GM12878 (cell line): ENCODE results near the gene ZDHHC11B. TPM values are rescaled to one million over a fixed set of nuclear protein-coding genes. Genes with fewer than 3 reads are reported as not detected.

Experiments used
- ATAC-seq: fragments of 200-7000 bp; cut with Tn5 transposase; 3 replicates; pipeline ENCODE4 v1.9.1; 2020; ENCODE audit warnings: mild to moderate bottlenecking, moderate library complexity
- BruUV-seq: library from RNA; stranded (reverse); fragments of 400-500 nt; replicated peaks from 2 replicates; lab custom pipeline; 2021; lab: Mats Ljungman, UMichigan
- CTCF ChIA-PET: fragments of 300-600 bp; sonication (Branson Sonifier 250); formaldehyde crosslinking; extraction: SDS; loops from one replicate; lab custom pipeline; 2021; ENCODE audit warnings: inconsistent platforms; lab: Yijun Ruan, JAX
- POLR2A ChIA-PET: fragments of 350-600 bp; formaldehyde crosslinking; extraction: SDS; loops from one replicate; lab custom pipeline; 2021; ENCODE audit warnings: inconsistent platforms; lab: Charles Lee
- RAD21 ChIA-PET: fragments of 300-600 bp; sonication (Branson Sonifier 250); formaldehyde crosslinking; loops from one replicate; lab custom pipeline; 2023; ENCODE audit warnings: antibody characterized with exemption; ENCODE audit not compliant: unreplicated experiment; lab: Charles Lee
- SMC1A ChIA-PET: fragments of 300-600 bp; sonication (Branson Sonifier 250); formaldehyde crosslinking; loops from one replicate; lab custom pipeline; 2023; ENCODE audit not compliant: unreplicated experiment, uncharacterized antibody; lab: Charles Lee
- DNase-seq: peaks from one replicate; pipeline ENCODE4 v3.0.0-alpha.2; 2011; ENCODE audit warnings: low read depth, low spot score
- FAIRE-seq: peaks from 3 replicates; lab custom pipeline; 2011; peaks lifted over from hg19 to GRCh38; lab: Jason Lieb, UNC
- H2AFZ ChIP-seq: 2 replicates; pipeline ENCODE4 v1.6.0; 2011; ENCODE audit warnings: low read depth, low read length, control low read depth; ENCODE audit not compliant: control insufficient read depth
- H3K27ac ChIP-seq: 2 replicates; pipeline ENCODE4 v1.5.1; 2011; ENCODE audit warnings: control low read depth; ENCODE audit not compliant: control insufficient read depth, insufficient read depth
- H3K27me3 ChIP-seq, 2 experiments: replicated peaks in 1 of 2; 2 replicates each; pipeline versions ENCODE4 v1.6.0 to v1.6.1; 2011; ENCODE audit warnings: low read length in 1 of 2; ENCODE audit not compliant: control insufficient read depth in 2 of 2, insufficient read depth in 2 of 2
- H3K36me3 ChIP-seq, 2 experiments: 2 replicates each; pipeline ENCODE4 v1.5.1; 2011; ENCODE audit warnings: low read length in 1 of 2; ENCODE audit not compliant: control insufficient read depth in 2 of 2, insufficient read depth in 2 of 2
- H3K4me1 ChIP-seq: 2 replicates; pipeline ENCODE4 v1.6.1; 2011; ENCODE audit warnings: mild to moderate bottlenecking, low read length, moderate library complexity, mixed read lengths; ENCODE audit not compliant: control insufficient read depth, insufficient read depth
- H3K4me2 ChIP-seq: 2 replicates; pipeline ENCODE4 v1.6.0; 2011; ENCODE audit warnings: control low read depth; ENCODE audit not compliant: control insufficient read depth, insufficient read depth
- H3K4me3 ChIP-seq: fragments of 200-600 bp; sonication (generic); 2 replicates; pipeline ENCODE4 v1.5.1; 2016
- H3K79me2 ChIP-seq: 2 replicates; pipeline ENCODE4 v1.6.0; 2011; ENCODE audit warnings: low read length; ENCODE audit not compliant: control insufficient read depth, insufficient read depth
- H3K9ac ChIP-seq: 2 replicates; pipeline ENCODE4 v1.8.0; 2011; ENCODE audit warnings: low read length, control low read depth, mixed read lengths; ENCODE audit not compliant: control insufficient read depth, insufficient read depth
- H3K9me3 ChIP-seq: replicated peaks from 3 replicates; pipeline ENCODE4 v1.5.1; 2011; ENCODE audit warnings: mild to moderate bottlenecking, low read length; ENCODE audit not compliant: control insufficient read depth, insufficient read depth
- H4K20me1 ChIP-seq: 2 replicates; pipeline ENCODE4 v1.6.0; 2011; ENCODE audit not compliant: control insufficient read depth, insufficient read depth
- ATF7 ChIP-seq: fragments of 450-650 bp; IDR thresholded peaks from 2 replicates; pipeline ENCODE4 v1.6.1; 2016; ENCODE audit warnings: low read depth, mild to moderate bottlenecking
- CBX3 ChIP-seq: fragments of 200-600 bp; sonication (generic); IDR thresholded peaks from 2 replicates; pipeline ENCODE4 v1.6.1; 2016; ENCODE audit warnings: low read depth, borderline replicate concordance
- FOS ChIP-seq: IDR thresholded peaks from 3 replicates; pipeline ENCODE4 v1.6.1; 2011; ENCODE audit warnings: borderline replicate concordance; ENCODE audit not compliant: insufficient read length; ENCODE audit errors: extremely low read depth
- HCFC1 ChIP-seq: fragments of 150-350 bp; IDR thresholded peaks from 2 replicates; pipeline ENCODE4 v1.6.1; 2014; ENCODE audit warnings: low read length
- HDAC2 ChIP-seq: fragments of 200-600 bp; sonication (generic); IDR thresholded peaks from 2 replicates; pipeline ENCODE4 v1.6.1; 2017
- NR2F1 ChIP-seq: fragments of 450-650 bp; conservative IDR thresholded peaks from 2 replicates; pipeline ENCODE4 v1.6.1; 2017; ENCODE audit warnings: mild to moderate bottlenecking
- POLR2AphosphoS2 ChIP-seq: IDR thresholded peaks from 2 replicates; pipeline ENCODE4 v1.6.1; 2011; ENCODE audit warnings: low read depth, mild to moderate bottlenecking, low read length, improper control_type of control experiment, moderate library complexity
- RELA ChIP-seq: fragments of 450-650 bp; IDR thresholded peaks from 2 replicates; pipeline ENCODE4 v1.8.0; 2014; ENCODE audit warnings: borderline replicate concordance; ENCODE audit not compliant: partially characterized antibody
- RFX5 ChIP-seq: IDR thresholded peaks from 2 replicates; pipeline ENCODE4 v1.6.1; 2011; ENCODE audit warnings: low read depth, low read length, improper control_type of control experiment
- STAT3 ChIP-seq: IDR thresholded peaks from 2 replicates; pipeline ENCODE4 v1.6.1; 2011; ENCODE audit warnings: low read depth, low read length, improper control_type of control experiment
- TCF7 ChIP-seq: IDR thresholded peaks from 2 replicates; pipeline ENCODE4 v1.6.1; 2014; ENCODE audit warnings: antibody characterized with exemption, borderline replicate concordance
- ZZZ3 ChIP-seq: IDR thresholded peaks from 2 replicates; pipeline ENCODE4 v1.6.1; 2011; ENCODE audit warnings: low read depth; ENCODE audit not compliant: control insufficient read depth, insufficient read length
- WGBS: methylation state at CpG from one replicate; pipeline ENCODE4 v1.1.6; 2016; ENCODE audit warnings: low lambda C conversion rate; ENCODE audit not compliant: insufficient replicate concordance, insufficient coverage; ENCODE audit errors: missing lambda C conversion rate; 5-methylcytosine and 5-hydroxymethylcytosine counted together
- in situ Hi-C: fragments of 300-500 bp; cut with MboI; formaldehyde crosslinking; loops from 9 replicates; pipeline ENCODE4 v1.14.3; 2018; ENCODE audit warnings: mixed read lengths
- intact Hi-C: fragments of 100-400 bp; cut with micrococcal nuclease; formaldehyde crosslinking; loops from one replicate; pipeline ENCODE4 v1.14.2; 2022; ENCODE audit not compliant: unreplicated experiment
- polyA plus RNA-seq, 11 experiments: library from polyadenylated mRNA; depleted of rRNA in 4 of 11; unstranded in 6 of 11; stranded (reverse) in 5 of 11; fragments of >200 nt; fragmentation: Nextera tagmentation in 4 of 11; fragmentation: Illumina TruSeq in 1 of 11; extraction: Ambion mirVana in 4 of 11; extraction: Trizol in 1 of 11; gene quantifications; 1 replicate in 1 of 11; 2 replicates in 10 of 11; pipeline versions ENCODE4 v1.2.1 to v1.2.3, GENCODE V29; 2011 to 2016; ENCODE audit warnings: inconsistent platforms in 2 of 11, missing spikeins in 2 of 11, low read depth in 1 of 11
- total RNA-seq, 4 experiments: library from RNA; depleted of rRNA in 3 of 4; stranded (reverse); fragments of >200 nt in 3 of 4; fragmentation: Illumina TruSeq in 1 of 4; extraction: Trizol in 1 of 4; gene quantifications; 2 replicates each; pipeline versions ENCODE4 v1.2.1 to v1.2.3, GENCODE V29; 2013 to 2021
- TF ChIP-seq, protein P1 (sequence below): fragments of 450-650 bp; IDR thresholded peaks from 2 replicates; pipeline ENCODE4 v1.6.1; 2018; ENCODE audit warnings: borderline replicate concordance, mild to moderate bottlenecking; ENCODE audit not compliant: partially characterized antibody
- TF ChIP-seq, protein P2 (sequence below): fragments of 450-650 bp; IDR thresholded peaks from 2 replicates; pipeline ENCODE4 v1.6.1; 2018; ENCODE audit warnings: mild to moderate bottlenecking, low read depth, moderate library complexity; ENCODE audit not compliant: partially characterized antibody
- TF ChIP-seq, protein P3 (sequence below): IDR thresholded peaks from 2 replicates; pipeline ENCODE4 v1.6.1; 2011; ENCODE audit warnings: mild to moderate bottlenecking, low read depth, low read length, moderate library complexity; ENCODE audit not compliant: insufficient replicate concordance

The ZDHHC11B gene
- total and polyA plus RNA-seq, 10 of the 15 experiments (the other 5 are each of a cell fraction or from before 2014, with no cell fraction given) = 0.01 to 0.10 (median 0.09) TPM; not detected in 7

DNA sequence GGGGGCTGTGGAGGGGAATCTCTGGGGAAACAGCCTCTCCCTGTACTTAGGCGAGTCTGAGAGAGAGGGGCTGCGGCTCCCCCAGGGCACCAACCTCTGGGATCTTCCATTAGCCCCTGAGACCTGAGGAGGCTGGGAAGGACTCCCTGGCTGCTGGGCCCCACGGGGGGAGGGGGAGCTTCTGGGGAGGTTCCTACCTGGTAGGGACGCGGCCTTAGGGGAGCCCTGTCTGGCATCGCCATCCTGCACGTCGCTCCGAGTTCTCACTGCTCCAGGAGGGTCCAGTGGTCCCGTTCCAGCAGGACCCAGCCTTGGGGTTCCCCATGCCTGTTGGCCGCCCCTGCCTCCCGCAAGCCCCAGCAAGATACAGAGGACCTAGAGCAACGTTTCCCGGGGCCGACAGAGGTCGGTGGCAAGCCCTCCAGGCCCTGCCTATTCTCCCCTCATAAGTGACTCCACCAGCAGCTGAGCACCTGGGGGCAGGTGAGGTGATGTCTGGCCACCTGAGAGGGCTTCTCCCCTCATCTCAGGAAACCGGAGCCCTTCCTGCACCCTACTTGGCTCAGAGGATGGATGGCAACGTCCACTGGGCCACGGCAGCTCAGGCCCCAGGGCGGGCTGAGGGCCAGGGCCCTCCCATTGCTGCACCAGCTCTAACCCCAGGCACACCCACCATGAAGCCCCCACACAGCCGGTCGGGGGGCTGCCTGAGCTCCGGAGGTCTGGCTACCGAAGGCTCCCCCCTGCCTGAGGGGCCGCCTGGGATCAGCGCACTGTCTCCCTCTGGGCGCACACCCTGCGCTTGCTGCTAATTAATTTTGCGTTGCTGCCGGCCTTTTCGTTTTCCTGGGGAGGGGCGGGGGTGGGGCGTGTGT lies 113.9 kb downstream of the ZDHHC11B start (continued):
- TF ChIP-seq NR2F1 (no peak), HDAC2 (no peak), POLR2AphosphoS2 (no peak), FOS (no peak), RELA (no peak)
- TF ChIP-seq, protein P1, sequence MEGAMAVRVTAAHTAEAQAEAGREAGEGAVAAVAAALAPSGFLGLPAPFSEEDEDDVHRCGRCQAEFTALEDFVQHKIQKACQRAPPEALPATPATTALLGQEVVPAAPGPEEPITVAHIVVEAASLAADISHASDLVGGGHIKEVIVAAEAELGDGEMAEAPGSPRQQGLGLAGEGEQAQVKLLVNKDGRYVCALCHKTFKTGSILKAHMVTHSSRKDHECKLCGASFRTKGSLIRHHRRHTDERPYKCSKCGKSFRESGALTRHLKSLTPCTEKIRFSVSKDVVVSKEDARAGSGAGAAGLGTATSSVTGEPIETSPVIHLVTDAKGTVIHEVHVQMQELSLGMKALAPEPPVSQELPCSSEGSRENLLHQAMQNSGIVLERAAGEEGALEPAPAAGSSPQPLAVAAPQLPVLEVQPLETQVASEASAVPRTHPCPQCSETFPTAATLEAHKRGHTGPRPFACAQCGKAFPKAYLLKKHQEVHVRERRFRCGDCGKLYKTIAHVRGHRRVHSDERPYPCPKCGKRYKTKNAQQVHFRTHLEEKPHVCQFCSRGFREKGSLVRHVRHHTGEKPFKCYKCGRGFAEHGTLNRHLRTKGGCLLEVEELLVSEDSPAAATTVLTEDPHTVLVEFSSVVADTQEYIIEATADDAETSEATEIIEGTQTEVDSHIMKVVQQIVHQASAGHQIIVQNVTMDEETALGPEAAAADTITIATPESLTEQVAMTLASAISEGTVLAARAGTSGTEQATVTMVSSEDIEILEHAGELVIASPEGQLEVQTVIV = no peak

DNA sequence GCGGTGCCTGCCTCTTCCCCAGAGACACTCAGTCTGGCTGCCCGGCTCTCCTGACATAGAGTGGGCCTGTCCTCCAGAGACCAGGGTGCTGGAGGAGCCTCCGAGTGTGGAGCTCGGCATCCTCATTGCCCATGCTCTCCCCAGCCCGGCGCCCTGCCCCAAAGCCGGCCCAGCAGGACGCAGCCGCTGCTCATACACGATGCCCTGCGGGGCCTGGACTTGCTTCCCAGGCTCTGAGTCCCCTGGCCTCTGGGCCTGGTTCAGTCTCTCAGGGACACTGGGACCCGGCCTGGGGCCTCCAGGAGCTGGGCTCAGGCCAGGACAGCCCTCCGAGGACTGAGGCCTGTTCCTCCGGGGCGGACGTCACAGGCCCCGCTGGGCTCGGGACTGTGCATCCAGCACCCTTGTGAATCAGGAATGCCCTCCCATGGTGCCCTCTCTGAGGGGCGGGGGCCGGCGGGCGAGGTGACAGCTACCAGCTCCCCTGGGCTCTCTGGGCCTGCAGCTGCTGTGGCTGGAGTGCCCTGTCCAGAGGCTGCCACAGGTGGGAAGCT lies 114.6 kb downstream of the ZDHHC11B start:
- H4K20me1 ChIP-seq = no peaks in the 10 kb centered on the region
- intact Hi-C loops = loop anchor here (2.0 kb wide), 1 partner anchor 233 kb away; no protein-coding TSS in a partner anchor
- H3K9ac ChIP-seq = no peak overlapping the region
- BruUV-seq = no TSS peak
- SMC1A ChIA-PET = no interaction called here
- no peak for ATAC-seq
- H3K79me2 ChIP-seq = no peaks in the 10 kb centered on the region
- H3K27me3 ChIP-seq = no peaks in the 10 kb centered on the region
- H3K27ac ChIP-seq = no peak overlapping the region
- RAD21 ChIA-PET = interaction anchor here (1.4 kb wide), 1 partner anchor 231 kb away, joined by 3 read pairs; no protein-coding TSS in a partner anchor
- CTCF ChIA-PET = interaction anchor here (1.2 to 1.7 kb wide), 2 partner anchors 231 to 235 kb away, joined by 3 to 6 read pairs; no protein-coding TSS in a partner anchor
- H3K4me3 ChIP-seq = no peak overlapping the region
- no peak overlapping the region for H3K4me2 ChIP-seq
- FAIRE-seq = no peak
- H3K36me3 ChIP-seq = peaks cover 0 to 3% of the 10 kb centered on the region in 2 experiments; a peak in 2 of 4 replicates
- no peak overlapping the region for H2AFZ ChIP-seq
- POLR2A ChIA-PET = no interaction called here
- DNase-seq = no peak
- no peaks in the 10 kb centered on the region for H3K9me3 ChIP-seq
- WGBS = 73% methylated on average over 13 of the region's 22 CpGs
- in situ Hi-C loops = loop anchor here (5.0 kb wide), 1 partner anchor 232 kb away; no protein-coding TSS in a partner anchor
- H3K4me1 ChIP-seq = no peaks in the 10 kb centered on the region
- TF ChIP-seq, protein P2, sequence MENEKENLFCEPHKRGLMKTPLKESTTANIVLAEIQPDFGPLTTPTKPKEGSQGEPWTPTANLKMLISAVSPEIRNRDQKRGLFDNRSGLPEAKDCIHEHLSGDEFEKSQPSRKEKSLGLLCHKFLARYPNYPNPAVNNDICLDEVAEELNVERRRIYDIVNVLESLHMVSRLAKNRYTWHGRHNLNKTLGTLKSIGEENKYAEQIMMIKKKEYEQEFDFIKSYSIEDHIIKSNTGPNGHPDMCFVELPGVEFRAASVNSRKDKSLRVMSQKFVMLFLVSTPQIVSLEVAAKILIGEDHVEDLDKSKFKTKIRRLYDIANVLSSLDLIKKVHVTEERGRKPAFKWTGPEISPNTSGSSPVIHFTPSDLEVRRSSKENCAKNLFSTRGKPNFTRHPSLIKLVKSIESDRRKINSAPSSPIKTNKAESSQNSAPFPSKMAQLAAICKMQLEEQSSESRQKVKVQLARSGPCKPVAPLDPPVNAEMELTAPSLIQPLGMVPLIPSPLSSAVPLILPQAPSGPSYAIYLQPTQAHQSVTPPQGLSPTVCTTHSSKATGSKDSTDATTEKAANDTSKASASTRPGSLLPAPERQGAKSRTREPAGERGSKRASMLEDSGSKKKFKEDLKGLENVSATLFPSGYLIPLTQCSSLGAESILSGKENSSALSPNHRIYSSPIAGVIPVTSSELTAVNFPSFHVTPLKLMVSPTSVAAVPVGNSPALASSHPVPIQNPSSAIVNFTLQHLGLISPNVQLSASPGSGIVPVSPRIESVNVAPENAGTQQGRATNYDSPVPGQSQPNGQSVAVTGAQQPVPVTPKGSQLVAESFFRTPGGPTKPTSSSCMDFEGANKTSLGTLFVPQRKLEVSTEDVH = no peak
- TF ChIP-seq ZZZ3 = no peak
- no peak for TF ChIP-seq CBX3
- TF ChIP-seq ATF7 = no peak
- no peak for TF ChIP-seq RFX5
- no peak for TF ChIP-seq HCFC1
- no peak for TF ChIP-seq STAT3
- TF ChIP-seq, protein P3, sequence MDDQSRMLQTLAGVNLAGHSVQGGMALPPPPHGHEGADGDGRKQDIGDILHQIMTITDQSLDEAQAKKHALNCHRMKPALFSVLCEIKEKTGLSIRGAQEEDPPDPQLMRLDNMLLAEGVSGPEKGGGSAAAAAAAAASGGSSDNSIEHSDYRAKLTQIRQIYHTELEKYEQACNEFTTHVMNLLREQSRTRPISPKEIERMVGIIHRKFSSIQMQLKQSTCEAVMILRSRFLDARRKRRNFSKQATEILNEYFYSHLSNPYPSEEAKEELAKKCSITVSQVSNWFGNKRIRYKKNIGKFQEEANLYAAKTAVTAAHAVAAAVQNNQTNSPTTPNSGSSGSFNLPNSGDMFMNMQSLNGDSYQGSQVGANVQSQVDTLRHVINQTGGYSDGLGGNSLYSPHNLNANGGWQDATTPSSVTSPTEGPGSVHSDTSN = no peak
- no peak for TF ChIP-seq TCF7
